Mucosa of rectum (tissue), 2 donors: ENCODE measurements around the gene BCL2.
A peak's percentile ranks its signal among the peaks of the same experiment; 100 is the strongest.

Experiments used
- H3K27ac ChIP-seq, 2 donors: one replicate each; pipeline ENCODE4 v1.7.0; 2013; ENCODE audit warnings: inconsistent platforms in 2 of 2, low read depth in 2 of 2, low read length in 2 of 2
- H3K27me3 ChIP-seq, 2 donors: one replicate each; pipeline ENCODE4 v1.7.0; 2013; ENCODE audit warnings: low read length in 2 of 2; ENCODE audit not compliant: control insufficient read depth in 2 of 2, insufficient read depth in 2 of 2
- H3K36me3 ChIP-seq, 2 donors: one replicate each; pipeline ENCODE4 v1.7.0; 2013; ENCODE audit warnings: low read length in 2 of 2; ENCODE audit not compliant: control insufficient read depth in 2 of 2, insufficient read depth in 2 of 2
- H3K4me1 ChIP-seq, 2 donors: one replicate each; pipeline ENCODE4 v1.7.0; 2013; ENCODE audit warnings: low read length in 2 of 2, mild to moderate bottlenecking in 1 of 2; ENCODE audit not compliant: control insufficient read depth in 2 of 2, insufficient read depth in 2 of 2
- H3K4me3 ChIP-seq, 2 donors: one replicate each; pipeline ENCODE4 v1.7.0; 2013; ENCODE audit warnings: low read length in 2 of 2
- H3K9ac ChIP-seq, 2 donors: one replicate each; pipeline ENCODE4 v1.7.0; 2013; ENCODE audit warnings: low read length in 2 of 2, low read depth in 1 of 2, mild to moderate bottlenecking in 1 of 2
- H3K9me3 ChIP-seq, 2 donors: one replicate each; pipeline ENCODE4 v1.7.0; 2013; ENCODE audit warnings: low read length in 2 of 2; ENCODE audit not compliant: control insufficient read depth in 2 of 2
- donor health status: healthy.
- donor health status: Normal muscosa, but diverticular disease.

The BCL2 gene

DNA sequence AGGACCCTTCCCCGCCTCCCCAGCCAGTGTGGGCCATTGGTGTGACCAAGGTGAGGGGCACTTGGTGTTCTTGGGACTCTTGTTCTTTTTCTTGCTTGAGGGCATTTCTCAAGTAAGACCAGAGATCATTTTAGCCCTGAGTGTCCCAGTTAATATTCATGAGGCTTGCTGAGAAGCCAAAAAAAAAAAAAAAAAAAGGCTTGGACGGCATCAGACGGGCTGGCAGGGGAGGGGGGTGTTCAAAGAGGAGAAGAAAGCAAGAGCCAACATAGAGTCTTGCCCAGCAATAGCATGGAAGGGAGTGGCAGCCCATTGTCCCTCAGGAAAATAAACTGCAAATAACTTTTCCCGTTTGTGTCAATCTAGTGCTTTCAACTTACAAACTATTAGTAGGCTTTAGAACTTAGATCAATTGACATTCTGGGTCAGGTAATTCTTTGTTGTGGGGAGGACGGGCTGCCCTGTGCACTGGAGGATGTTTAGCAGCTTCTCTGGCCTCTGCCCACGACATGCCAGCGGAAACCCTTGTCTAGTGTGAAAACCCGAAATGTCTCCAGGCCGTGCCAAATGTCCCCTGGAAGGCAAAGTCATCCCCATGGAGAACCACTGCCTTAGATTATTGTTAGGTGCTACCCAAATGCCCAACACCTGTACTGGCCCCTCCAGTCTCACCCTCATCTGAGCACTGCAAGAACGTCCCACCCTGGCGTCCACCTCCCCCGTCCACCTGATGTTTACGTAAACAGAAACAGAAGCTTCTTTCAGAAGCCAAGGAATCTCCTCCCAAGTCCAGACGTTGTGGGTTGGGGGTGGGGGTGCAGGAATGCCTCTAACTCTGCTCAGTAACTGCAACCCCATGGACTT, 163.4 kb downstream of the BCL2 start:
- no peaks in the 10 kb centered on the region for H3K36me3 ChIP-seq
- peak overlapping the region; percentile 41 to 60 for H3K9ac ChIP-seq
- H3K27me3 ChIP-seq, result no peaks in the 10 kb centered on the region
- peak overlapping the region; percentile 76 to 88 for H3K27ac ChIP-seq
- peaks cover 44 to 48% of the 10 kb centered on the region in 2 donors for H3K4me1 ChIP-seq
- peak overlapping the region; percentile 67 to 75 for H3K4me3 ChIP-seq
- no peaks in the 10 kb centered on the region for H3K9me3 ChIP-seq

GRCh38 chr18:63155169-63155852, 164.3 kb downstream of the BCL2 start:
- Histone ChIP-seq H3K9ac (peak overlapping the region; percentile 41 to 60), H3K9me3 (no peaks in the 10 kb centered on the region), H3K4me3 (peak overlapping the region; percentile 67 to 75), H3K36me3 (no peaks in the 10 kb centered on the region), H3K4me1 (peaks cover 40 to 42% of the 10 kb centered on the region in 2 donors), H3K27me3 (no peaks in the 10 kb centered on the region), H3K27ac (peak overlapping the region; percentile 76 to 88)

GRCh38 chr18:63154350-63155152, 165.0 kb downstream of the BCL2 start:
- peak overlapping the region; percentile 67 to 75 for H3K4me3 ChIP-seq
- peaks cover 40 to 42% of the 10 kb centered on the region in 2 donors for H3K4me1 ChIP-seq
- no peaks in the 10 kb centered on the region for H3K27me3 ChIP-seq
- H3K36me3 ChIP-seq, result no peaks in the 10 kb centered on the region
- H3K9ac ChIP-seq, result peak overlapping the region; percentile 41 to 60
- H3K27ac ChIP-seq, result peak overlapping the region; percentile 76 to 88
- H3K9me3 ChIP-seq, result no peaks in the 10 kb centered on the region

DNA sequence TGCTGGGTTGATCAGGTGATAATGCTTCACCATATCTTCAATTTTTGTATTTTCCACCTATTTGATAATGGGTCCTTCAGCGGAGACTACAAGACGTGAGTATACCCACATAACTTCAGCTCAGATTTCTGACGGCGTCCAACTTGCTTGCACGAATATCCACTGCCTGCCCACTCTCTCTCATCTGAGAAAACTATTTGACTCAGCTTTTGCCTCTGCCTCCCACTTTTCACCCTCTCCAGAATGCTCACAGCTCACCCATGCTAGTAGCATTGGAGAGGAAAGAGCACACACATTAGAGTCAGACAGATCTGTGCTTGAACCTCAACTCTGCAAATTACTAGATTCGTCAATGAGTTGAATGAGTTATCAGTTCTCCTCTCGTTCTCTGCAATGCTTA, 166.8 kb downstream of the BCL2 start:
- Histone ChIP-seq H3K27ac (no peak overlapping the region), H3K4me1 (peaks cover 34 to 35% of the 10 kb centered on the region in 2 donors), H3K4me3 (no peak overlapping the region), H3K36me3 (no peaks in the 10 kb centered on the region), H3K27me3 (no peaks in the 10 kb centered on the region), H3K9ac (no peak overlapping the region), H3K9me3 (no peaks in the 10 kb centered on the region)

DNA sequence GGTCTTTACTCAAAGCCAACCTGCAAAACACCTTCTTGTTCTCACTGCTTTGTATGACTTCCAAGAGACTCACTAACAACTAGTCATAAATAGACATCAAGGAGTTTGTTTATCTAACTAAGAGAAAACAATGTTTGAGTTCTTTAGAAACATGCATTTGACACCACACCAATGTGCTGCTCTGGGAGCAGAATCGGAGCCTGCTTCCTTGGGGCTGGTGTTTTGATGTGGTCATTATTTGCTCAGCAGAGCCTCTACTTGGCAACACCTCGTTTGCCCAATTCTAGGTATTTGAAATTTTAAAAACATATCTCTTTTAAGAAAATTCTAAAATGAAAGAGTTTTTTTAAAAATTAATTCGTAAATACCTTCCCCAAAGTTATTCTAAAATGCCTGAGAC, 167.5 kb downstream of the BCL2 start:
- H3K9me3 ChIP-seq, result no peaks in the 10 kb centered on the region
- no peak overlapping the region for H3K27ac ChIP-seq
- H3K9ac ChIP-seq, result no peak overlapping the region
- H3K27me3 ChIP-seq, result no peaks in the 10 kb centered on the region
- no peaks in the 10 kb centered on the region for H3K36me3 ChIP-seq
- peaks cover 28% of the 10 kb centered on the region in 2 donors for H3K4me1 ChIP-seq
- H3K4me3 ChIP-seq, result no peak overlapping the region

DNA sequence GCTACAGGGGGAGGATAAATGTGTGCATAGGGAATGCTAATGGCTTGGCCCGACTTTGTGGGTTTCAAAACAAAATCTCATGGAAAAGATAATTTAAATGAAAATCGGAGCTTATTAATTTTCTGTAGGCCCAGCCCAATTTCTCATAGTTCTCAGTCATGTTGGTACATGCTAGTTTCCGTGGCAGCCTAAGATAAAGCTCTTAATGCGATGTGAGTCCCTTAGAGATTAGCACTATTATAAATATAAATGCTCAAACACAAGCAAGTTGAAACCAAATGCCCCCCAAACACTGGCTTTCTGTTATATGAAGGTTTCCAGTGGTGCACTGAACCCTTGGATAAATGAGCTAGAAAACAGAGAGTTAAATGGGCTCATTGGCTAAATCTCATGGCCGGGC, 168.0 kb downstream of the BCL2 start:
- H3K4me1 ChIP-seq, result peaks cover 22% of the 10 kb centered on the region in 2 donors
- H3K9ac ChIP-seq, result no peak overlapping the region
- H3K27ac ChIP-seq, result no peak overlapping the region

GRCh38 chr18:63150942-63151421, 168.6 kb downstream of the BCL2 start:
- H3K9me3 ChIP-seq, result no peaks in the 10 kb centered on the region
- H3K27me3 ChIP-seq, result no peaks in the 10 kb centered on the region
- no peak overlapping the region for H3K4me3 ChIP-seq
- H3K4me1 ChIP-seq, result peaks cover 17% of the 10 kb centered on the region in 2 donors
- H3K36me3 ChIP-seq, result no peaks in the 10 kb centered on the region
- no peak overlapping the region for H3K27ac ChIP-seq
- H3K9ac ChIP-seq, result no peak overlapping the region

More for the DNA sequence above, 168.0 kb downstream of the BCL2 start:
- Histone ChIP-seq H3K4me3 (no peak overlapping the region), H3K9me3 (no peaks in the 10 kb centered on the region), H3K36me3 (no peaks in the 10 kb centered on the region), H3K27me3 (no peaks in the 10 kb centered on the region)

DNA sequence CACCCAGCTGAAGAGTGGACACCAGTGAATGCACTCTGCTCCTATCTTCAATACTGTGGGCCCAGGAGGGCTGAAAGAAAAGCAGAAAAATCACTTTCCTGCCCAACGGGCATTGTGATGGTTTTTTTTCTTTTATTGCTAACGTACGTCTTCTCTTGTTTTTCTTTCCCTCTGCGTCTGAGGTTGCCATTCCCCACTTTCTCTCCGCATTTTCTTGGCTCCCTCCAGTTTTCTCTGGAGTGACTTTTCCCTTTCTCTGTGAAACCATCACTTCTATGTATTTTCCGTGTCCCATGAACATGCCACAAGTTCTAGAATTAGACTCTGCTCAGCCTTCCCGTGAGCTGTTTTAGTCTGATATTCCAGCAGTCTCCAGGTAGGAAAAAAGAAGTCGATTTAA, 169.2 kb downstream of the BCL2 start:
- no peak overlapping the region for H3K27ac ChIP-seq
- peaks cover 10 to 11% of the 10 kb centered on the region in 2 donors for H3K4me1 ChIP-seq
- H3K9ac ChIP-seq, result no peak overlapping the region
- no peak overlapping the region for H3K4me3 ChIP-seq
- no peaks in the 10 kb centered on the region for H3K36me3 ChIP-seq
- no peaks in the 10 kb centered on the region for H3K9me3 ChIP-seq
- H3K27me3 ChIP-seq, result no peaks in the 10 kb centered on the region

- peaks cover 0 to under 1% of the 10 kb centered on the region in 2 donors for H3K4me1 ChIP-seq
- H3K36me3 ChIP-seq, result no peaks in the 10 kb centered on the region
- no peak overlapping the region for H3K9ac ChIP-seq
- H3K9me3 ChIP-seq, result no peaks in the 10 kb centered on the region
- H3K27me3 ChIP-seq, result no peaks in the 10 kb centered on the region
- no peak overlapping the region for H3K4me3 ChIP-seq
- H3K27ac ChIP-seq, result no peak overlapping the region
Observed at GRCh38 chr18:63149302-63149587, 170.3 kb downstream of the BCL2 start.
